Uterus (tissue), 2 donors: ENCODE measurements around the gene KRTAP5-11.

Experiments
- CTCF ChIP-seq, 4 experiments: fragments of 200-600 bp in 2 of 4; fragments of 450-650 bp in 2 of 4; sonication (generic) in 2 of 4; IDR thresholded peaks; one replicate each; pipeline ENCODE4 v1.5.1; 2016 to 2019; ENCODE audit warnings: antibody characterized with exemption in 4 of 4, mild to moderate bottlenecking in 2 of 4, moderate library complexity in 1 of 4
- POLR2A ChIP-seq, 2 donors: fragments of 450-650 bp; IDR thresholded peaks; one replicate each; pipeline ENCODE4 v1.6.1; 2016; ENCODE audit warnings: antibody characterized with exemption in 2 of 2, mild to moderate bottlenecking in 1 of 2, moderate library complexity in 1 of 2

DNA sequence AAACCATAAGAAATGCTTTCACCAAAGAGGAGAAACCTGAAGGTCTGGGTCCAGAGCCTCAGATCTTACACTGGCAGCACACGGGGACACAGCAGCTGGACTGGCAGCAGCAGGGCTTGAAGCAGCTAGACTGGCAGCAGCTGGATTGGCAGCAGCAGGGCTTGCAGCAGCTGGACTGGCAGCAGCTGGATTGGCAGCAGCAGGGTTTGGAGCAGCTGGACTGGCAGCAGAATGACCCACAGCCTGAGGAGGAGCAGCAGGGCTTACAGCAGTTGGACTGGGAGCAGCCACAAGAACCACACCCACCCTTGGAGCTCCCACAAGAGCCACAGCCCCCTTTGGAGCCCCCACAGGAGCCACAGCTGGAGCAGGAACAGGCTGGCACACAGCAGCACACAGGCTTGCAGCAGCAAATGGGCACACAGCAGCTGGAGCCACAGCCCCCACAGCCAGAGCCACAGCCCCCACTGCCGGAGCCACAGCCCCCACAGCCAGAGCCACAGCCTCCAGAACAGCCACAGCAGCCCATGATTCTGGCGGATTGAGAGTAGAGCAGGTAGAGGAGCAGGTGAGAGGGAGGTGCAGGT lies at the start of gene KRTAP5-11:
- TF ChIP-seq CTCF (IDR thresholded peaks at IDR 0.05) (no peak), POLR2A (IDR thresholded peaks at IDR 0.05) (no peak)
